Endothelial cell of umbilical vein (primary cell): ENCODE data around the gene PRR19. TPM values are rescaled to one million over a fixed set of nuclear protein-coding genes. Genes with fewer than 3 reads are reported as not detected.

ENCODE experiments used
- BruUV-seq: library from RNA; stranded (reverse); fragments of 400-500 nt; replicated peaks from 2 replicates; lab custom pipeline; 2021; lab: Mats Ljungman, UMichigan
- CTCF ChIA-PET: fragments of 300-600, 350-600 bp; sonication (Branson Sonifier 250); formaldehyde crosslinking; loops from one replicate; lab custom pipeline; 2021; ENCODE audit warnings: antibody characterized with exemption, inconsistent platforms; lab: Charles Lee
- POLR2A ChIA-PET: fragments of 300-600, 350-600 bp; sonication (Branson Sonifier 250); formaldehyde crosslinking; loops from one replicate; lab custom pipeline; 2021; ENCODE audit warnings: antibody characterized with exemption, inconsistent platforms; lab: Charles Lee
- DNase-seq: peaks from one replicate; pipeline ENCODE4 v3.0.0-alpha.2; 2011; ENCODE audit warnings: low read depth, low spot score
- FAIRE-seq: peaks from 2 replicates; lab custom pipeline; 2011; peaks lifted over from hg19 to GRCh38; lab: Jason Lieb, UNC
- H2AFZ ChIP-seq: 2 replicates; pipeline ENCODE4 v1.6.0; 2012; ENCODE audit warnings: low read depth, low read length, control low read depth, inconsistent platforms
- H3K27ac ChIP-seq: 2 replicates; pipeline ENCODE4 v1.5.1; 2011; ENCODE audit warnings: low read depth, mild to moderate bottlenecking, control low read depth, low read length, moderate library complexity; ENCODE audit not compliant: insufficient read depth
- H3K27me3 ChIP-seq, 2 experiments: 2 replicates each; pipeline versions ENCODE4 v1.6.0 to v1.6.1; 2011; ENCODE audit warnings: low read length in 2 of 2, mixed read lengths in 1 of 2; ENCODE audit not compliant: control insufficient read depth in 2 of 2, insufficient read depth in 2 of 2
- H3K36me3 ChIP-seq, 2 experiments: 2 replicates in 1 of 2; 3 replicates in 1 of 2; pipeline ENCODE4 v1.5.1; 2011; ENCODE audit warnings: low read length in 2 of 2, mild to moderate bottlenecking in 1 of 2, moderate library complexity in 1 of 2; ENCODE audit not compliant: control insufficient read depth in 2 of 2, insufficient read depth in 2 of 2; ENCODE audit errors: extremely low read depth in 1 of 2
- H3K4me1 ChIP-seq: 3 replicates; pipeline ENCODE4 v1.5.1; 2011; ENCODE audit warnings: mild to moderate bottlenecking, low read length; ENCODE audit not compliant: control insufficient read depth, insufficient read depth; ENCODE audit errors: extremely low read depth
- H3K4me2 ChIP-seq: 2 replicates; pipeline ENCODE4 v1.6.1; 2011; ENCODE audit warnings: low read length, control low read depth, mixed read lengths; ENCODE audit not compliant: insufficient read depth
- H3K4me3 ChIP-seq, 3 experiments: fragments of 200-600 bp in 1 of 3; sonication (generic), shearing (Covaris generic) in 1 of 3; replicated peaks in 1 of 3; 2 replicates each; pipeline ENCODE4 v1.5.1; 2011 to 2016; ENCODE audit warnings: control low read depth in 3 of 3, low read length in 3 of 3, mild to moderate bottlenecking in 2 of 3, inconsistent platforms in 1 of 3, low read depth in 1 of 3, moderate library complexity in 1 of 3; ENCODE audit not compliant: insufficient read depth in 1 of 3
- H3K79me2 ChIP-seq: 2 replicates; pipeline ENCODE4 v1.6.0; 2012; ENCODE audit warnings: low read length, inconsistent platforms; ENCODE audit not compliant: control insufficient read depth, insufficient read depth
- H3K9ac ChIP-seq: replicated peaks from 2 replicates; pipeline ENCODE3; 2011; ENCODE audit warnings: low read length, control low read depth; ENCODE audit not compliant: insufficient read depth; ENCODE audit errors: extremely low read depth
- H3K9me1 ChIP-seq: replicated peaks from 3 replicates; pipeline ENCODE4 v1.6.0; 2011; ENCODE audit warnings: mild to moderate bottlenecking, low read length; ENCODE audit not compliant: control insufficient read depth, insufficient read depth; ENCODE audit errors: extremely low read depth
- H3K9me3 ChIP-seq: replicated peaks from 2 replicates; pipeline ENCODE4 v1.5.1; 2012; ENCODE audit warnings: low read length, inconsistent platforms; ENCODE audit not compliant: control insufficient read depth, insufficient read depth
- H4K20me1 ChIP-seq: replicated peaks from 2 replicates; pipeline ENCODE3; 2011; ENCODE audit warnings: mild to moderate bottlenecking, low read length; ENCODE audit not compliant: control insufficient read depth, insufficient read depth; ENCODE audit errors: extremely low read depth
- EZH2 ChIP-seq: IDR thresholded peaks from 2 replicates; pipeline ENCODE4 v1.6.1; 2012; ENCODE audit warnings: borderline replicate concordance, low read depth, mild to moderate bottlenecking, moderate library complexity, low read length, inconsistent platforms; ENCODE audit not compliant: severe bottlenecking
- FOS ChIP-seq: IDR thresholded peaks from 2 replicates; pipeline ENCODE4 v1.6.1; 2011; ENCODE audit warnings: mild to moderate bottlenecking, low read length, moderate library complexity, borderline replicate concordance; ENCODE audit not compliant: insufficient read depth
- JUN ChIP-seq: IDR thresholded peaks from 2 replicates; pipeline ENCODE4 v1.6.1; 2011; ENCODE audit warnings: borderline replicate concordance, low read depth; ENCODE audit not compliant: insufficient read length, insufficient read depth
- MYC ChIP-seq: IDR thresholded peaks from one replicate; pipeline ENCODE4 v1.6.1; 2011; ENCODE audit warnings: mild to moderate bottlenecking, low read depth, low read length
- POLR2A ChIP-seq: IDR thresholded peaks from 2 replicates; pipeline ENCODE4 v1.6.1; 2012; ENCODE audit warnings: low read depth, mild to moderate bottlenecking, control low read depth, low read length
- POLR2AphosphoS5 ChIP-seq: IDR thresholded peaks from 2 replicates; pipeline ENCODE4 v1.6.1; 2012; ENCODE audit warnings: low read depth, mild to moderate bottlenecking, control low read depth, low read length, moderate library complexity; ENCODE audit not compliant: insufficient read depth
- dilution Hi-C: fragments of 300-500 bp; cut with MboI; formaldehyde crosslinking; loops from one replicate; pipeline ENCODE4 v1.15.0; 2019; ENCODE audit warnings: low sequenced_read_pairs; ENCODE audit not compliant: extremely low pct_ligation_motif_present
- intact Hi-C: fragments of 100-400 bp; cut with micrococcal nuclease; formaldehyde crosslinking; loops from one replicate; pipeline ENCODE4 v1.10.0; 2022
- polyA plus RNA-seq, 4 experiments: library from polyadenylated mRNA; depleted of rRNA in 3 of 4; stranded (reverse) in 3 of 4; unstranded in 1 of 4; fragments of >200 nt; gene quantifications; 2 replicates each; pipeline versions ENCODE4 v1.2.1 to v1.2.3, GENCODE V29; 2011 to 2012; ENCODE audit warnings: missing spikeins in 1 of 4
- total RNA-seq: library from RNA; stranded (reverse); gene quantifications from 2 replicates; pipeline ENCODE4 v1.2.3, GENCODE V29; 2021

PRR19 gene
- total and polyA plus RNA-seq, 2 donors (not counting 3 experiments of a cell fraction or from before 2014, with no cell fraction given) = 1.0 to 1.4 TPM

- Histone ChIP-seq H3K9me3 (no peaks in the 10 kb centered on the region), H2AFZ (no peak overlapping the region), H3K79me2 (peaks cover 24% of the 10 kb centered on the region), H3K4me2 (peak overlapping the region; percentile 61), H3K4me1 (peaks cover 52% of the 10 kb centered on the region), H3K27ac (peak overlapping the region; percentile 30), H3K4me3 (peak overlapping the region in 2 of 3 experiments; percentile 61 to 74), H3K27me3 (no peaks in the 10 kb centered on the region), H3K36me3 (peaks cover 4 to 7% of the 10 kb centered on the region in 2 experiments), H3K9ac (peak overlapping the region; percentile 35), H3K9me1 (no peaks in the 10 kb centered on the region), H4K20me1 (no peaks in the 10 kb centered on the region)
- CTCF ChIA-PET = interaction anchor here (0.9 to 7.4 kb wide), 20 partner anchors 9 to 166 kb away, joined by 3 to 365 read pairs (median 4); partner anchors contain the start of genes CIC, DEDD2, ERF and GSK3A
- dilution Hi-C loops (no loop called here), intact Hi-C loops (loop anchor here (1.0 kb wide), 1 partner anchor 171 kb away; no protein-coding TSS in a partner anchor)
- TF ChIP-seq MYC (no peak), POLR2AphosphoS5 (no peak), JUN (no peak), EZH2 (no peak), FOS (no peak), POLR2A (no peak)
- POLR2A ChIA-PET = interaction anchor here (0.9 to 1.8 kb wide), 8 partner anchors 9 to 36 kb away, joined by 3 to 11 read pairs (median 5); partner anchors contain the start of genes CIC, ERF and GSK3A
- FAIRE-seq (peak; percentile 33), DNase-seq (no peak)
- BruUV-seq = no TSS peak
Measured at GRCh38 chr19:42279155-42279901, 22.6 kb upstream of the PRR19 start.
